ENCODE results near the gene LHFPL4.

LHFPL4 gene

DNA sequence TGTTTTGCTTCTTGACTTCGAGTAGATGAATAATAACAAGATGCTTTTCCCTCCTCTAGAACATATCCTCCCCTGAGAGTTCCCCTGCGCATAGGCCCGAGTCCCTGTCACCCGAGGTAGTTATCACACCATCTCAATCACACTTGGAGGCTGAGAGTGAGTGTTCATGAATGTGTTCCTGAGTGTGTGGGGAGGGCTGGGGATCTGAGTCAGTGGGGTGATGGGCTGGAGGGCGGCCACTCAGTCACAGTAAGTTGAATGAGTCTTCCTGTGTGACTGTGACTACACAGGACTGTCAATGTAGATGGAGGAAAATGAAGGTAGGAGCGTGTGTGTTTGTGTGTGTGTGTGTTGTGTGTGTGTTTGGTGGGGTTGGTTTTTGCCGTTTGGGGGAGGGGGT is 85.2 kb downstream of the LHFPL4 start:
- peak; percentile 61 for DNase-seq

DNA sequence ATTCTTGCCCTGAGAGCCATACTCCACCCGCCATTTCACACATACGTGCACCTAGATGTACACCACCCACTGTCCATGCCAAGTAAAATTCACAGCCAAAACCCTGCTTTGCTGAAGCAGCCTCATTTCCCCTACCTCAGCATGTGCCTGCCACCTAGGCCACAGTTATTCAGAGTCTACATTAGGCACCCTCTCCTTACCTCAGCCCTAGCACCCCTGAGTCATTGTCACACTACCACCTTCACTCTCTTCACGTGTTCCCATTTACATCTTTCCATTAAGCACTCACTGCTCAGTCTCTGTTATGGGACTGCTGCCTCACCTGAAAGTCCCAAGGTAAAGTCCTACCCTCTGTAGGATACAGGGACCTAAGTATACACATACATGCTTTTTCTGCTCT is 86.2 kb downstream of the LHFPL4 start:
- no peak for DNase-seq

DNA sequence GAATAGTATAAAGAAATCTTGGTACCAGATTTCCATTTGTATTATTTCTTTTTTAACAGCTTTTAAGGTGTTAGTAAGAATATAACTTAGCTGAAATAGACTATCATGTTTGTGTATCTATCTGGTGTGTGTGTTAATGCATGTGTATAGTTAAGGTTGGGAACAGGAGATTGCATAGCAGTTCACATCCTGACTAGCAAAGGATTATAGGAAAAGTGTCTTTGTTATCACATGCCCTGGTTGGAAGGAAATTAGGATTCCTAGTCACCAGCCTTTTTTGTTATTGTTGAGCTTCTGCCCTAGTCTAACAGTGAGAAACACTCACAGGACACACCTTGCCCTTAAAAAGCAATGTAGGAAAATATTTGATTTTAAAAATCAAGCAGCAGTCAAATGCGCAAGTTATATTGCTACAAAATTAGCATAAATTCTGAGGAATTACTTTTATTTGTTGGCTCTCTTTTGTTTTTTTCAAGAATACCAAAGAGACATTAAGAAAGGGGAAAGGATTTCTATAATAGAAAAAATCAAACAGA is 98.0 kb downstream of the LHFPL4 start:
- DNase-seq: no peak

DNA sequence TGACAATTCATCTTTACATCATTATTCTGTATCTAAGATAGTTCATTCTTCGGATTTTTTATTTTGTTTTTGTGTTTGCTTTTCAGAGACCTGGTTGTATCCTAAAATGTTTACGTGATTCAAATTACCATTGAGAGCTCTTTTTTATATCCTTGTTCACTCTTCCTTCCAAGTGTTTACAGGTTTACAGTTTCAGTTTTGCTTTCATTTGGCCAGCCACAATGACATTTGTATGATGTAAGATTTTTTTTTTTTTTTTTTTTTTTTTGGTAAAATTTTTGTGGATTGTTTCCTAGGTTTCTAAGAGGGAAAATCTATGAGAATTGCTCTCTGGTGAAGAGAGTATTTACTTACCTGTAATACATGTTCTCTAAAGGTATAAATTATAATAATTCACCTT is 101.2 kb downstream of the LHFPL4 start:
- no peak for DNase-seq

DNA sequence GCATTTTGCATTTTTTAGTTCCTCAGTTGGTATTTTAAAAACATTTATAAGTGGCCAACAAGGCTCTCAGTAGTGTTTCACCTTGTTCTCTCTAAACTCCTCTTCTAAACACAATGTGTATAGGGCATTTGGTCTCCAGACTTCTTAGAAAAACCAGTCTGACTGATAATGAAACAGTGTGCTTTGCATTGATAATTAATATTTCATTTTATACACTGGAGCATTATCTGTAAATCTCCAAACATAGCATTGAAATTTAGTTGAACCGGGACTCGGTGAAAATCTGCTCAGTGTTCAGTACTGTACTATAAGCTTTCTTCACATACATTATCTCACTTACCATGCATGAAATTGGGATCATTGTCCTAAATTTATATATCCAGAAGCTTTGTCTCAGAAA is 102.6 kb downstream of the LHFPL4 start:
- DNase-seq: no peak

DNA sequence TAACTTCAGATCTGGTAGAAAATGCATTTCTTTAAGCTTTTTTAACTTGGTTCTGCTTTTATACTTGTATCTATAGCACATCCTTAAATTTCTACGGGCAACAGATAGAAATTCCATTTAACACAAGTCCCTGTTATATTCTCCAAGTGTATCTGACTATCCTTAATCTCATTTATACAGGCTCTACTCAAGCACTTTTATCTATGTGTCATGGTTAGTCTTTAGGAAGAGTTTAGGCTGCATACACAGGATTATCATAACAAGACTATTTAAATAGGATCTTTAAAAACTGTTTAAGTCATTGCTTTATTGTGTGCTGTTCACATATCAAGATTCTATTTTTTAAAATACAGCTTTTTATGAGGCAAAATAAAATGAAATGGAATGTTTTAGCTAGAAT is 103.5 kb downstream of the LHFPL4 start:
- DNase-seq: no peak

DNA sequence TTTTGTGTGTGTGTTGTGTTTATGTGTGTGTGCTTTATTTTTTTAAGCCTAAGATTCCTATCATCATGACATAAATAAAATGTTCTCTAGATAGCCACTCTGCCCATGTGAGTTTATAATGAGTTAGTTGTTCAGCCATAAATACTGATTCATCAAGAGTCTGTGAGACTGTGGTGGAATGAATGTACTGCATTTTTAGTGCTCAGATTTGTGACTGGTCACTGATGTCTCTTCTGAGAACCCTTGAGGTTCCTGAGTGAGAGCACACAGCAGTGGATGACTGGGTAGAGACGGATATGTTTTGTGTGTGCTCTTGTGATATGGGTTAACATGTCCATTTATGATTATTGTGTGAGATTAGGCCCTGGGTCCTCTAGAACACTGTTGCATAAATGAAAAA is 105.0 kb downstream of the LHFPL4 start:
- no peak for DNase-seq
